HG03457 (cell line): Measurements from ENCODE around the gene MGST2.
"Not testable (repeated sequence)": the region's sequence is repeated elsewhere in the genome, so short reads cannot be mapped to it uniquely, and the experiment has no call there.

Source experiments
- ATAC-seq: cut with Tn5 transposase; IDR thresholded peaks from one replicate; pipeline ENCODE4 v1.9.1; 2021; ENCODE audit warnings: moderate number of reproducible peaks; ENCODE audit not compliant: unreplicated experiment

The MGST2 gene

DNA sequence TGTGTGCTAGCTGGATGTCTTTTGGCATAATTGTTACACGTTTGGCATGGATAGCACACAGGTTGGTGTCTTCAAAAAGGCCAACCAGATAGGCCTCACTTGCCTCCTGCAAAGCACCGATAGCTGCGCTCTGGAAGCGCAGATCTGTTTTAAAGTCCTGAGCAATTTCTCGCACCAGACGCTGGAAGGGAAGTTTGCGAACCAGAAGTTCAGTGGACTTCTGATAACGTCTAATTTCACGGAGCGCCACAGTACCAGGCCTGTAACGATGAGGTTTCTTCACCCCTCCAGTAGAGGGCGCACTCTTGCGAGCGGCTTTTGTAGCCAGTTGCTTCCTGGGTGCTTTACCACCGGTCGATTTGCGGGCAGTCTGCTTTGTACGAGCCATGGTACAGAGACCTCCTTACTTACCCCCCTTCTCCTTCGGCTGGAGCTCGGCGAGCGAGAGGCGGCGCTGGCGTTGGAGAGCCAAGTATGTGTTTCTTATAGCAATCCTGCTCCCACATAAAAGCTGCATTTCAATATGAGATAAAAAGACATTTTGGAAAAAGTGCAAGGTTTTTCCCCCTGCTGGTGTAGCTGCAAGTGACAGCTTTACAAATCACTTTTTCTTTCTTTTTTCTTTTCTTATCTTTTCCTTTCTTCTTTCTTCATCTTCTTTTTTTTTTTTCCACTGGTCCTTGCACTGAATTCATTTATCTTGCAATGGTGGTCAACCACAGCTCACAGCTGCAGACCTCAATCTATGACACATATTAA is 32.7 kb downstream of the MGST2 start:
- ATAC-seq, result not testable (repeated sequence)

DNA sequence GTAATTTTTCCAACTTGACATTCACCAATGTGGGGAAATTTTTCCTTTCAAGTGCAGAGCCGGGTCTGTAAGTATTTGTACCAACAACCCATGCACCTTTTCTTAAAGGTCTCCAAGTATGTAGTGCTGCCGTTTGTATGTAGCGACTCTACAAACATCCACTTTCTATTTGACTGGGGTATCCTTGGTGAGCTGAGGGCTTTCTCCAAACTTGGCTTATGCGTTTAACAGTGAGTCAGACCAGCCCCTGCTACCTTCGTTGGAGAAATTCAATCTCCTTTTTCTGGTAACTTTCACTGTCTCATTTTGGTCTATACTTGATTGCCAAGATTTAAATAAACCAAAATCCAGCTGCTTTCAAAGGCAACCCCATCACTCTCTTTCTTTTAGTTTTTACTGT is 34.9 kb downstream of the MGST2 start:
- no peak for ATAC-seq

GRCh38 chr4:139704915-139705485 is 39.4 kb downstream of the MGST2 start:
- ATAC-seq, result no peak

GRCh38 chr4:139709660-139710059 is 44.0 kb downstream of the MGST2 start:
- ATAC-seq, result no peak

- no peak for ATAC-seq
These were observed 44.5 kb downstream of the MGST2 start for GRCh38 chr4:139710073-139710472.

GRCh38 chr4:139711461-139711860 is 45.8 kb downstream of the MGST2 start:
- ATAC-seq, result no peak

GRCh38 chr4:139712882-139713281 is 47.3 kb downstream of the MGST2 start:
- no peak for ATAC-seq

DNA sequence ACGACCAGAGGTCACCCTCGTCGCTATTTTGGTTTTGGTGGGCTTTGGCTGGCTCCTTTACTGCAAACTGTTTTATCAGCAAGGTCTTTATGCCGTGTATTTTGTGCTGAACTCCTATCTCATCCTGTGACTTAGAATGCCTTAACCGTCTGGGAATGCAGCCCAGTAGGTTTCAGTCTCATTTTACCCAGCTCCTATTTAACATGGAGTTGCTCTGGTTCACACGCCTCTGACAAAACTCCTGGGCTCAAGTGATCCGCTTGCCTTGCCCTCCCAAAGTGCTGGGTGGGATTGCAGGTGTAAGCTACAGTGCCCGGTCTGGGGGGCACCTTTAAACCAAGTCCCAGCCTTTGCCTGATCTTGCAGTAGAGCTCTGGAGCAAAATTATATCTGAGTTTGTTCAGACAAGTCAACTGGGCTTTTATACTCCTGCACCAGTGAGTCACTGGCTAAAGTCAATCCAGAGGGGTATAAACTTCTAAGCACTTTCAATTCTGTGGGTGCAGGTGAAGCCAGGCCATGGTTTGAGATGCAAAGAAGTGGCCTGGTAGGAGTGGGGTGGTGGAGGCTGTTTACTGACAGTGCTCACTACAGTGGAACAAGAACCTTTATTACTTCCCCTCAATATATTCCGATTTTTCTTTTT is 50.2 kb downstream of the MGST2 start:
- no peak for ATAC-seq

DNA sequence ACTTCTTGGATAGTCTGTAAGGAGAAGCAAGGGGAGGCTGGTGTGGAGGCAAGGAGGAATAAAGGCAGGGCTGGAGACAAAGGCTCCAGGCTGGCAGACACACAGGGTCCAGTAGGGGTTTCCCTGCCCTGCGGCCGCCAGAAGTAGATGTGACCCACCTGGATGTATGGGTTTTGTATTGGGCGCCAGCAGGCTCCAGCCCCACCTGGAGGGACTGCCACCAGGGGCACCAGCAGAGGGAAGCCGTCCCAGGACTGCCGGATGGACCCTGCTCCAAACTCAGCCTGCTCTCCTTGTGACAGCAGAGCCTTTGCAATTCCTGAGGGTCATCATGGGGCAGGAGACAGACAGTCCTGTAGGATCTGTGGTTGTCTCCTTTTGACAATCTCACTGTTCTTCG is 52.7 kb downstream of the MGST2 start:
- ATAC-seq, result no peak

DNA sequence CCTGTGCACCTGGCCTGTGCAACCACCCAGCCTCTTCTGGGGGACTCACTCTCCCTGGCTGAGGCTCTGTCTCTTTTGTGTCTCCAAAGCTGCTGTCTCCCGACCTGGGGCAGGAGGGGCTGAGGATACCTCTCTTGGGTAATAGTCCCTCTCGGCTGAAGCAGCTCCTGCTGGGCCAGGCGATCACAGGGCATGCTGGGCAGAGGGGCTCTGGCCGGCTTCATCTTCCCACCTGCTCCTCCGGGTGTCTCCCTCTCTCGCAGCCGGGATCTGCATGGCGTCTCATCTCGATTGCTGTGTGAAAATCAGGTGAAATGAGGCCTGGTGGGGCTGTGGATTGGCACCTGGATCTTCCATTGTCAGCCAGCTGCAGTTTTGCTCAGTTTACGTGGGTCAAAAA is 53.2 kb downstream of the MGST2 start:
- ATAC-seq, result no peak

DNA sequence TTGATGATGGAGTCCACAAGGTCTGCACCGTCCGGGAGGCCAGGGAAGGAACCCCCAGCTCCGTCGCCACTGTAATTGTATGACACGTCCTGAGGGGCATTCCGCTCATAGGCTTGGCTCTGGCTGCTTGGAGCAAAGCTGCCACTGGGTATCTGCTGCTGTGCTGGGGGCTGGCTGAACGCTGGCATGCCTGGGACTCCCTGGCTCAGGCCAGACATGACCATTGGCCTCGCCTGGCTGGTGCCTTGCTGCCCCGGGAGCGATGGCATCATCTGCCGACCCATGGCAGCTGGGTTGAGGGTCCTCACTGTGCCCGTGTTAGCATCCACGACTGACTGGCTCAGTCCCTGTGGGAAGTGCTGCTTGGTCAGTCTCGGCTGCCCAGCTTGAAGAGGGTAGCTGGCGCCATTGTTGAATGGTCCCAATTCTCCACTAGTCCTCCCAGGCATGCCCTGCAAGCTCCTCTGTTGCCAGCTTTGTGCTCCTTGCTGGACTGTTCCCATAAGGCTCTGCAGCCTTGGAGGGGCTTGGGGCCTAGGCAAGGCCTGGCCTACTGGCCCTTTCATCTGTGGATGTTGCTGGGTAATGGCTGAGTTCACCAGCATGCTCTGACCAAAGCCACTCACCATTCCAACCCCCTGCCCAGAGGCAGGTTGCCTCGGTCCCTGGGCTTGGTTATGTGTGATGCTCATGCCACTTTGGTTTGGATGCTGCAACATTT is 53.9 kb downstream of the MGST2 start:
- no peak for ATAC-seq

DNA sequence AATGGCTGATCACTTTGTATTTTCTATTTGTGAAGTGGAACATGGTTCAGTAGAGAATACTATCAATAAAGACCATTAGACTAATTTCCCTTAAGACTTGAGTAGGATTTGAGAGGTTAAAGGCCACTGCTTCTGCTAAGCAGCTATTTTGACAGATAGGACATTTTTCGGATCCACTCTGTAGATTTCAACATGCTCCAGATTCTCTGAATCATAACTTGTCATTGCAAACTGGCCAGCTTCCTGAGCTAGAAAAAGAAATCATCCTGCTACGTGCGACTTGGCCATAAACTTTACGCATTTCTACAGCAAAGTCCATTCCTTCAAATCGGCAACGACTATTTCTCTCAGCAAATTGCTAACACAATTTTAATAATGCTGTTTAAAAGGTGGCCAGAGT is 55.2 kb downstream of the MGST2 start:
- no peak for ATAC-seq

GRCh38 chr4:139721789-139722188 is 56.2 kb downstream of the MGST2 start:
- ATAC-seq, result no peak

DNA sequence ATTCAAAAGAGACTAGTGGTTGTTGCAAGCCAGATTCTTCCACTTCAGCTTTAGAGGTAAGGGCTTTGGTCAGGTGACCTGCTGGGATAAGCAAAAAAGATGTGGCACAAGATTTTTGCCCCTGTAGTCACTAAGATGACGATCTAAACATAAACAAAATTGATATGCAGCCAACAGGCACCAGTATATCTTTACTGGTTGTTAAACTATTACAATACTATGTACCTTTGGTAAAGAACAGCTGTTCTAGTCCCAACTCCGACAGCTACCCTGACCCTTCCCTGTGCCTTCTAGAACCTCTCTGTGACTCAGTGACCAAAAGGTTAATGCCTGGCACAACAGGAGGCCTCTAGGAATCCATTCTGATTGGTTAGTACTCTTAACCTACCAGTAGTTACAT is 59.6 kb downstream of the MGST2 start:
- ATAC-seq, result no peak

GRCh38 chr4:139726615-139727014 is 61.0 kb downstream of the MGST2 start:
- no peak for ATAC-seq

DNA sequence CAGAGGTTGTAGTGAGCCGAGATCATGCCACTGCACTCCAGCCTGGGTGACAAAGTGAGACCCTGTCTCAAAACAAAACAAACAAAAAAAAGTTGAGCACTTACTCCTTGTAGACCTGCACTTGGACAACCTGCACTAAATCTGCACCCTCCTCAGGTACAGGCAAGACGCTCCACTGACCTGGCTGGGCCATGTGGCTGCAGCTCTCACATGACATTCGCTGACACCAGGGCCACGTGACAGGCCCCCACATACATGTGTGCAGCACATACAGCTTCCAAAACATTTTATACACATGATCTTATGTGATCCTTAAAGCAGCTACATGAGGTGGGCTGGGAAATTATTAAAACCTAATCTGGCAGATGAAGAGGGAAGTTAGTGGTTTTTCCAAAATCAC is 62.5 kb downstream of the MGST2 start:
- ATAC-seq, result no peak

DNA sequence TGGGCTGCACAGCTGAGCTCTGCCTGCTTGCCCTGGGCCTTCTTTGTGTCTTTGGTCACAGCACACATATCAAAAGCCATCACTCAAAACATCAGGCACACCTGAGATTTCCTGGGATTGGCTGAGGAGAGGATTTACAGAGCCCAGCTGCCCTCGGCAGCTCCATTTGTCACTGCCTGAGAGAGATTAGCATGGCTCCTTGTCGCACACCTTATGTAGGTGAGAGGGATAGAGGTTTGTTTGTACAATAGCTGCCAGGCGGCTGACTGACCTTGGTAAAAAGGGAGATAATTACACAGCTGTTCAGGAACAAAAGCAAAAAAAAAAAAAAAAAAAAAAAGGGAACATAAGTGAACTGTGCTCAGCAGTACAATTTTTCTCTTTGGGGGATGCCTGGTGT is 63.2 kb downstream of the MGST2 start:
- ATAC-seq, result no peak

- ATAC-seq, result no peak
These were observed 67.5 kb downstream of the MGST2 start for GRCh38 chr4:139732991-139733570.

GRCh38 chr4:139734201-139734874 is 68.7 kb downstream of the MGST2 start:
- ATAC-seq, result no peak

- ATAC-seq, result peak; percentile 73
These were observed 69.3 kb downstream of the MGST2 start for GRCh38 chr4:139734875-139735380.
